Activated CD4-positive, CD25-positive, alpha-beta regulatory T cell treated with anti-CD3 and anti-CD28 coated beads, Interleukin-2, amount 50 U/mL, for 24 hours (primary cell): ENCODE measurements around the gene ERFL.

Experiments used
- ATAC-seq, 2 donors: fragments of 150-1000 bp; cut with Tn5 transposase; one replicate each; pipeline ENCODE4 v1.10.0; 2021; ENCODE audit warnings: mild to moderate bottlenecking in 1 of 2, moderate library complexity in 1 of 2

The ERFL gene

GRCh38 chr19:41912899-41913537 lies 15.2 kb downstream of the ERFL start:
- peak; percentile 5 to 11 for ATAC-seq

- no peak for ATAC-seq
Measured at GRCh38 chr19:41911889-41912731, 16.1 kb downstream of the ERFL start.

- no peak for ATAC-seq
Measured at GRCh38 chr19:41910992-41911888, 17.0 kb downstream of the ERFL start.

GRCh38 chr19:41910240-41910991 lies 17.8 kb downstream of the ERFL start:
- no peak for ATAC-seq

- no peak for ATAC-seq
Measured at GRCh38 chr19:41909706-41910105, 18.5 kb downstream of the ERFL start.

- ATAC-seq = no peak
Measured at GRCh38 chr19:41908724-41909464, 19.4 kb downstream of the ERFL start.

GRCh38 chr19:41907994-41908615 lies 20.1 kb downstream of the ERFL start:
- no peak for ATAC-seq

GRCh38 chr19:41906916-41907680 lies 21.2 kb downstream of the ERFL start:
- ATAC-seq = no peak

- ATAC-seq = no peak
Measured at GRCh38 chr19:41906271-41906670, 22.0 kb downstream of the ERFL start.

- no peak for ATAC-seq
Measured at GRCh38 chr19:41905273-41906002, 22.8 kb downstream of the ERFL start.

GRCh38 chr19:41904118-41904870 lies 24.0 kb downstream of the ERFL start:
- ATAC-seq = no peak

- no peak for ATAC-seq
Measured at GRCh38 chr19:41903193-41903953, 24.9 kb downstream of the ERFL start.

GRCh38 chr19:41902594-41902993 lies 25.7 kb downstream of the ERFL start:
- ATAC-seq = no peak

- ATAC-seq = no peak
Measured at GRCh38 chr19:41901707-41902360, 26.4 kb downstream of the ERFL start.

GRCh38 chr19:41898235-41898634 lies 30.0 kb downstream of the ERFL start:
- ATAC-seq = no peak

GRCh38 chr19:41897820-41898219 lies 30.4 kb downstream of the ERFL start:
- ATAC-seq = no peak

GRCh38 chr19:41897181-41897580 lies 31.1 kb downstream of the ERFL start:
- ATAC-seq = no peak

- no peak for ATAC-seq
Measured at GRCh38 chr19:41896581-41896942, 31.7 kb downstream of the ERFL start.
